ENCODE data around the gene GDNF.
"Not testable (repeated sequence)": the region's sequence is repeated elsewhere in the genome, so short reads cannot be mapped to it uniquely, and the experiment has no call there.

Gene GDNF

GRCh38 chr5:37795292-37795691 is 44.5 kb downstream of the GDNF start:
- not testable (repeated sequence) for H3K36me3 ChIP-seq (ENCODE audit: control insufficient read depth in 5 of 5, insufficient read depth in 5 of 5, low read length in 5 of 5); H3K4me3 ChIP-seq (ENCODE audit: low read depth in 1 of 5, low read length in 5 of 5); H3K27ac ChIP-seq (ENCODE audit: low read depth, low read length); H3K4me1 ChIP-seq (ENCODE audit: control insufficient read depth in 5 of 5, insufficient read depth in 5 of 5, low read length in 5 of 5); H3K9ac ChIP-seq (ENCODE audit: low read length in 5 of 5); H3K27me3 ChIP-seq (ENCODE audit: control insufficient read depth in 5 of 5, insufficient read depth in 4 of 5, low read length in 5 of 5)
- H3K9me3 ChIP-seq (ENCODE audit: control insufficient read depth in 5 of 5, low read length in 5 of 5): peaks cover 2 to 38% (median 22%) of the 10 kb centered on the region in 5 donors

GRCh38 chr5:37792975-37793631 is 46.7 kb downstream of the GDNF start:
- Histone ChIP-seq H3K9ac (ENCODE audit: low read length in 5 of 5) (no peak overlapping the region), H3K4me1 (ENCODE audit: control insufficient read depth in 5 of 5, insufficient read depth in 5 of 5, low read length in 5 of 5) (no peaks in the 10 kb centered on the region), H3K27me3 (ENCODE audit: control insufficient read depth in 5 of 5, insufficient read depth in 4 of 5, low read length in 5 of 5) (no peaks in the 10 kb centered on the region), H3K4me3 (ENCODE audit: low read depth in 1 of 5, low read length in 5 of 5) (no peak overlapping the region), H3K9me3 (ENCODE audit: control insufficient read depth in 5 of 5, low read length in 5 of 5) (peaks cover 2 to 36% (median 22%) of the 10 kb centered on the region in 5 donors), H3K27ac (ENCODE audit: low read depth, low read length) (no peak overlapping the region), H3K36me3 (ENCODE audit: control insufficient read depth in 5 of 5, insufficient read depth in 5 of 5, low read length in 5 of 5) (no peaks in the 10 kb centered on the region)

GRCh38 chr5:37791321-37791720 is 48.5 kb downstream of the GDNF start:
- H3K36me3 ChIP-seq (ENCODE audit: control insufficient read depth in 5 of 5, insufficient read depth in 5 of 5, low read length in 5 of 5): no peaks in the 10 kb centered on the region
- H3K27ac ChIP-seq (ENCODE audit: low read depth, low read length): no peak overlapping the region
- H3K4me1 ChIP-seq (ENCODE audit: control insufficient read depth in 5 of 5, insufficient read depth in 5 of 5, low read length in 5 of 5): no peaks in the 10 kb centered on the region
- H3K27me3 ChIP-seq (ENCODE audit: control insufficient read depth in 5 of 5, insufficient read depth in 4 of 5, low read length in 5 of 5): no peaks in the 10 kb centered on the region
- peaks cover 2 to 28% (median 20%) of the 10 kb centered on the region in 5 donors for H3K9me3 ChIP-seq (ENCODE audit: control insufficient read depth in 5 of 5, low read length in 5 of 5)
- no peak overlapping the region for H3K9ac ChIP-seq (ENCODE audit: low read length in 5 of 5)
- no peak overlapping the region for H3K4me3 ChIP-seq (ENCODE audit: low read depth in 1 of 5, low read length in 5 of 5)

- H3K27ac ChIP-seq (ENCODE audit: low read depth, low read length): no peak overlapping the region
- H3K27me3 ChIP-seq (ENCODE audit: control insufficient read depth in 5 of 5, insufficient read depth in 4 of 5, low read length in 5 of 5): no peaks in the 10 kb centered on the region
- H3K4me1 ChIP-seq (ENCODE audit: control insufficient read depth in 5 of 5, insufficient read depth in 5 of 5, low read length in 5 of 5): no peaks in the 10 kb centered on the region
- no peak overlapping the region for H3K9ac ChIP-seq (ENCODE audit: low read length in 5 of 5)
- H3K36me3 ChIP-seq (ENCODE audit: control insufficient read depth in 5 of 5, insufficient read depth in 5 of 5, low read length in 5 of 5): no peaks in the 10 kb centered on the region
- H3K4me3 ChIP-seq (ENCODE audit: low read depth in 1 of 5, low read length in 5 of 5): no peak overlapping the region
- peaks cover 2 to 18% (median 10%) of the 10 kb centered on the region in 5 donors for H3K9me3 ChIP-seq (ENCODE audit: control insufficient read depth in 5 of 5, low read length in 5 of 5)
These were observed 49.9 kb downstream of the GDNF start for GRCh38 chr5:37789991-37790390.

GRCh38 chr5:37787742-37788141 is 52.1 kb downstream of the GDNF start:
- no peak overlapping the region for H3K9ac ChIP-seq (ENCODE audit: low read length in 5 of 5)

GRCh38 chr5:37786862-37787519 is 52.9 kb downstream of the GDNF start:
- Histone ChIP-seq H3K36me3 (ENCODE audit: control insufficient read depth in 5 of 5, insufficient read depth in 5 of 5, low read length in 5 of 5) (no peaks in the 10 kb centered on the region), H3K4me1 (ENCODE audit: control insufficient read depth in 5 of 5, insufficient read depth in 5 of 5, low read length in 5 of 5) (no peaks in the 10 kb centered on the region), H3K9ac (ENCODE audit: low read length in 5 of 5) (no peak overlapping the region), H3K9me3 (ENCODE audit: control insufficient read depth in 5 of 5, low read length in 5 of 5) (no peaks in the 10 kb centered on the region), H3K27ac (ENCODE audit: low read depth, low read length) (no peak overlapping the region), H3K4me3 (ENCODE audit: low read depth in 1 of 5, low read length in 5 of 5) (no peak overlapping the region), H3K27me3 (ENCODE audit: control insufficient read depth in 5 of 5, insufficient read depth in 4 of 5, low read length in 5 of 5) (no peaks in the 10 kb centered on the region)

More at GRCh38 chr5:37787742-37788141, 52.1 kb downstream of the GDNF start:
- Histone ChIP-seq H3K27me3 (ENCODE audit: control insufficient read depth in 5 of 5, insufficient read depth in 4 of 5, low read length in 5 of 5) (no peaks in the 10 kb centered on the region), H3K27ac (ENCODE audit: low read depth, low read length) (no peak overlapping the region), H3K9me3 (ENCODE audit: control insufficient read depth in 5 of 5, low read length in 5 of 5) (peaks cover 0 to 6% (median 1%) of the 10 kb centered on the region in 5 donors), H3K36me3 (ENCODE audit: control insufficient read depth in 5 of 5, insufficient read depth in 5 of 5, low read length in 5 of 5) (no peaks in the 10 kb centered on the region), H3K4me1 (ENCODE audit: control insufficient read depth in 5 of 5, insufficient read depth in 5 of 5, low read length in 5 of 5) (no peaks in the 10 kb centered on the region), H3K4me3 (ENCODE audit: low read depth in 1 of 5, low read length in 5 of 5) (no peak overlapping the region)

- H3K27me3 ChIP-seq (ENCODE audit: control insufficient read depth in 5 of 5, insufficient read depth in 4 of 5, low read length in 5 of 5): no peaks in the 10 kb centered on the region
- no peak overlapping the region for H3K4me3 ChIP-seq (ENCODE audit: low read depth in 1 of 5, low read length in 5 of 5)
- no peak overlapping the region for H3K9ac ChIP-seq (ENCODE audit: low read length in 5 of 5)
- no peaks in the 10 kb centered on the region for H3K36me3 ChIP-seq (ENCODE audit: control insufficient read depth in 5 of 5, insufficient read depth in 5 of 5, low read length in 5 of 5)
- H3K4me1 ChIP-seq (ENCODE audit: control insufficient read depth in 5 of 5, insufficient read depth in 5 of 5, low read length in 5 of 5): no peaks in the 10 kb centered on the region
- no peaks in the 10 kb centered on the region for H3K9me3 ChIP-seq (ENCODE audit: control insufficient read depth in 5 of 5, low read length in 5 of 5)
- no peak overlapping the region for H3K27ac ChIP-seq (ENCODE audit: low read depth, low read length)
These were observed 53.4 kb downstream of the GDNF start for GRCh38 chr5:37786416-37786815.

- H3K27ac ChIP-seq (ENCODE audit: low read depth, low read length); H3K27me3 ChIP-seq (ENCODE audit: control insufficient read depth in 5 of 5, insufficient read depth in 4 of 5, low read length in 5 of 5); H3K36me3 ChIP-seq (ENCODE audit: control insufficient read depth in 5 of 5, insufficient read depth in 5 of 5, low read length in 5 of 5); H3K4me3 ChIP-seq (ENCODE audit: low read depth in 1 of 5, low read length in 5 of 5); H3K4me1 ChIP-seq (ENCODE audit: control insufficient read depth in 5 of 5, insufficient read depth in 5 of 5, low read length in 5 of 5); H3K9ac ChIP-seq (ENCODE audit: low read length in 5 of 5); H3K9me3 ChIP-seq (ENCODE audit: control insufficient read depth in 5 of 5, low read length in 5 of 5): not testable (repeated sequence)
These were observed 58.4 kb downstream of the GDNF start for GRCh38 chr5:37781409-37781808.

GRCh38 chr5:37777432-37778130 is 62.3 kb downstream of the GDNF start:
- Histone ChIP-seq H3K27me3 (ENCODE audit: control insufficient read depth in 5 of 5, insufficient read depth in 4 of 5, low read length in 5 of 5) (no peaks in the 10 kb centered on the region), H3K4me1 (ENCODE audit: control insufficient read depth in 5 of 5, insufficient read depth in 5 of 5, low read length in 5 of 5) (peaks cover 0 to 5% (median 0%) of the 10 kb centered on the region in 5 donors), H3K9ac (ENCODE audit: low read length in 5 of 5) (no peak overlapping the region), H3K27ac (ENCODE audit: low read depth, low read length) (no peak overlapping the region), H3K4me3 (ENCODE audit: low read depth in 1 of 5, low read length in 5 of 5) (no peak overlapping the region), H3K36me3 (ENCODE audit: control insufficient read depth in 5 of 5, insufficient read depth in 5 of 5, low read length in 5 of 5) (no peaks in the 10 kb centered on the region), H3K9me3 (ENCODE audit: control insufficient read depth in 5 of 5, low read length in 5 of 5) (peaks cover 0 to 6% (median 4%) of the 10 kb centered on the region in 5 donors)

GRCh38 chr5:37776826-37777225 is 63.0 kb downstream of the GDNF start:
- Histone ChIP-seq H3K4me1 (ENCODE audit: control insufficient read depth in 5 of 5, insufficient read depth in 5 of 5, low read length in 5 of 5) (peaks cover 0 to 5% (median 0%) of the 10 kb centered on the region in 5 donors), H3K27ac (ENCODE audit: low read depth, low read length) (no peak overlapping the region), H3K27me3 (ENCODE audit: control insufficient read depth in 5 of 5, insufficient read depth in 4 of 5, low read length in 5 of 5) (no peaks in the 10 kb centered on the region), H3K4me3 (ENCODE audit: low read depth in 1 of 5, low read length in 5 of 5) (no peak overlapping the region), H3K36me3 (ENCODE audit: control insufficient read depth in 5 of 5, insufficient read depth in 5 of 5, low read length in 5 of 5) (no peaks in the 10 kb centered on the region), H3K9ac (ENCODE audit: low read length in 5 of 5) (no peak overlapping the region), H3K9me3 (ENCODE audit: control insufficient read depth in 5 of 5, low read length in 5 of 5) (peaks cover 0 to 6% (median 4%) of the 10 kb centered on the region in 5 donors)
